Kidney epithelial cell (primary cell): ENCODE results near the gene SEPTIN11. TPM values are rescaled to one million over a fixed set of nuclear protein-coding genes. Genes with fewer than 3 reads are reported as not detected.

Experiments used
- DNase-seq: peaks from one replicate; pipeline ENCODE4 v3.0.0-alpha.2; 2010; ENCODE audit warnings: low read depth
- H3K27me3 ChIP-seq: 2 replicates; pipeline ENCODE4 v1.6.0; 2011; ENCODE audit warnings: low read length; ENCODE audit not compliant: control insufficient read depth, insufficient read depth
- H3K36me3 ChIP-seq: 2 replicates; pipeline ENCODE4 v1.5.1; 2011; ENCODE audit warnings: low read length; ENCODE audit not compliant: control insufficient read depth, insufficient read depth
- H3K4me3 ChIP-seq: 2 replicates; pipeline ENCODE4 v1.5.1; 2011; ENCODE audit warnings: low read depth, mild to moderate bottlenecking, control low read depth, low read length
- CTCF ChIP-seq: IDR thresholded peaks from 2 replicates; pipeline ENCODE4 v1.5.1; 2011; ENCODE audit warnings: mild to moderate bottlenecking, moderate library complexity, low read length, control low read depth, inconsistent platforms; ENCODE audit not compliant: insufficient read depth, poor library complexity, severe bottlenecking
- total RNA-seq: library from RNA; depleted of rRNA; stranded (reverse); fragments of >200 nt; gene quantifications from 2 replicates; pipeline ENCODE4 v1.2.3, GENCODE V29; 2015

The SEPTIN11 gene
- total RNA-seq, 1 donor from 2014 or later: 135 TPM

GRCh38 chr4:76920715-76921114 lies 28.8 kb upstream of the SEPTIN11 start:
- DNase-seq: no peak
- H3K4me3 ChIP-seq: no peak overlapping the region
- H3K27me3 ChIP-seq: no peaks in the 10 kb centered on the region
- H3K36me3 ChIP-seq: no peaks in the 10 kb centered on the region
- TF ChIP-seq CTCF: no peak

DNA sequence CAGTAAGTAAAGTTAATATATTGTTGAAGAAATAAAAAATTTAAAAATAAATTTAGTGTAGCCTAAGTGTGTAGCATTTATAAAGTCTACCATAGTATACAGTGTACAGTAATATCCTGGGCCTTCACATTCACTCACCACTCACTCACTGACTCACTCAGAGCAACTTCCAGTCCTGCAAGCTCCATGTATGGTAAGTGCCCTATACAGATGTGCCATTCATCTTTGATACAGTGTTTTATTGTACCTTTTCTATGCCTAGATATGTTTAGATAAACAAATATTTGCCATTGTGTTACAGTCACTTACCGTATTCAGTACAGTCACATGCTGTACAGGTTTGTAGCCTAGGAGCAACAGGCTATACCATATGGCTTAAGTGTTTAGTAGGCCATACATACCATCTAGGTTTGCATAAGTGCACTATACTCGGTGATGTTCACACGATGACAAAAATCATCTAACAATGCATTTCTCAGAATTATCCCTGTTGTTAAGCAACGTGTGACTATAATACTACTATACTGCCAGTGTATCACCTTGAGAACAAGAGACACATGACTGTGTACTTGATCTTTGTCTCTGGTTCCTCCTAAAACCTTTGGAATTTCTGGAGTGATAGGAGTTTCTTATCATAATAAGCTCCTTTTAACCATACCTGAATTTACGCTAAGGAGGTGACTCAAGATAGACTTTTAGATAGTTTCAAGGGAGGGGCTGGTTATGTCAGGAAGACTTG lies 25.8 kb upstream of the SEPTIN11 start:
- DNase-seq: no peak
- Histone ChIP-seq H3K4me3 (no peak overlapping the region), H3K27me3 (no peaks in the 10 kb centered on the region), H3K36me3 (no peaks in the 10 kb centered on the region)
- TF ChIP-seq CTCF: no peak

GRCh38 chr4:76926841-76927240 lies 22.7 kb upstream of the SEPTIN11 start:
- Histone ChIP-seq H3K27me3 (no peaks in the 10 kb centered on the region), H3K4me3 (no peak overlapping the region), H3K36me3 (no peaks in the 10 kb centered on the region)
- no peak for TF ChIP-seq CTCF
- DNase-seq: no peak

DNA sequence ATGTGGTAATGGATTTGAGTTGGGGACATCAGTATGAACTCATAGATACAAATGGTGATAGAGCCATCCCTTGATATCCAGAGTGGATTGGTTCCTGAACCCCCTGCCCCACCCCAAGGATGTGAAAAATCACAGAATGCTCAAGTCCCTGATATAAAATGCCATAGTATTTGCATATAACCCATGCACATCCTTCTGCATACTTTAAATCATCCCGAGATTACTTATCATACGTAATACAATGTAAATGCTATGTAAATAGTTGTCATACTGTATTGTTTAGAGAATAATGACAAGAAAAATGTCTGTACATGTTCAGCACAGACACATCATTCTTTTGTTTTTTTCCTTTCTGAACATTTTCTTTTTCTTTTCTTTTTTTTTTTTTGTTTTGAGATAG lies 18.9 kb upstream of the SEPTIN11 start:
- Histone ChIP-seq H3K36me3 (no peaks in the 10 kb centered on the region), H3K4me3 (no peak overlapping the region), H3K27me3 (no peaks in the 10 kb centered on the region)
- no peak for TF ChIP-seq CTCF
- no peak for DNase-seq

GRCh38 chr4:76931087-76931486 lies 18.5 kb upstream of the SEPTIN11 start:
- no peak for DNase-seq

More at GRCh38 chr4:76931087-76931486, 18.5 kb upstream of the SEPTIN11 start:
- no peaks in the 10 kb centered on the region for H3K36me3 ChIP-seq
- H3K4me3 ChIP-seq: no peak overlapping the region
- H3K27me3 ChIP-seq: no peaks in the 10 kb centered on the region
- TF ChIP-seq CTCF: no peak
